Activated CD4-positive, CD25-positive, alpha-beta regulatory T cell (primary cell): ENCODE data around the gene GNAO1.

Experiments
- DNase-seq, 4 experiments: peaks; one replicate each; lab custom pipeline; 2025; lab: John Stamatoyannopoulos, UW

GNAO1 gene

DNA sequence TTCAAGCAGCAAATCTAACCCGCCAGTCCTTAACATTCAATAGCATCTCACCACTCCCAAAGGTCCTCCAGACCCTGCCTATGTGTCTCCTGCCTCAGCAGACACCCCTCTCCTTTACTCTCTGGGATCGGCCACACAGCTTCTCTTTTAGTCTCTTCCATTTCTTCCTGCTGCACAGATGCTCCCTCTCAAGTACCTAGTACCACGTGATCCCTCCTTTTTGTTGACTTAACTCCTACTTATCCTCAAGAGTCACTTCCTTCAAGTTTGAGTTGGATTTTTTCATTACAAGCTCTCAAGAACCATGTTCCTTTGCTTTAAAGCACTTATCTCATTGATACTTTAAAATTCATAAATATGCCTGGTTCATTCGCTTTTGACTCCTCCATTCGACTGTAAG, 209.2 kb downstream of the GNAO1 start:
- no peak for DNase-seq

DNA sequence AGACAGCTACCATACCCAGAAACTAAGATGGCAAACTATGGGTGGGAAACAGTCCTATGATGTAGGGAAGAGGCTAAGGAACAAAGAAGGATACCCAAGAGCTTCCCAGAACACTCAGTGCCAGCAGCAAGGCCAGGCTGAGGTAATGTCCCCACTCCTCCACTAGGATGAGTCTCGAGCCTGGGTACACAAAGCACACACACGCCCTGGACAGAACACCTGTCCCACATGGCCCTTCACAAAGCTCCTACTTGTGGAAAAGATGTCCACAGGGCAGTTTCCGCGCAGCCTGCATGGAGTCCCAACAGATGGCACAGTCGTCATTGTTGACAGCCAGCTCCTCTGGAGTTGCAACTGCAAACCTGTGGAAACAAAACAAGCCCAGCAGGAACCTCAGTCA, 210.2 kb downstream of the GNAO1 start:
- DNase-seq, result no peak

DNA sequence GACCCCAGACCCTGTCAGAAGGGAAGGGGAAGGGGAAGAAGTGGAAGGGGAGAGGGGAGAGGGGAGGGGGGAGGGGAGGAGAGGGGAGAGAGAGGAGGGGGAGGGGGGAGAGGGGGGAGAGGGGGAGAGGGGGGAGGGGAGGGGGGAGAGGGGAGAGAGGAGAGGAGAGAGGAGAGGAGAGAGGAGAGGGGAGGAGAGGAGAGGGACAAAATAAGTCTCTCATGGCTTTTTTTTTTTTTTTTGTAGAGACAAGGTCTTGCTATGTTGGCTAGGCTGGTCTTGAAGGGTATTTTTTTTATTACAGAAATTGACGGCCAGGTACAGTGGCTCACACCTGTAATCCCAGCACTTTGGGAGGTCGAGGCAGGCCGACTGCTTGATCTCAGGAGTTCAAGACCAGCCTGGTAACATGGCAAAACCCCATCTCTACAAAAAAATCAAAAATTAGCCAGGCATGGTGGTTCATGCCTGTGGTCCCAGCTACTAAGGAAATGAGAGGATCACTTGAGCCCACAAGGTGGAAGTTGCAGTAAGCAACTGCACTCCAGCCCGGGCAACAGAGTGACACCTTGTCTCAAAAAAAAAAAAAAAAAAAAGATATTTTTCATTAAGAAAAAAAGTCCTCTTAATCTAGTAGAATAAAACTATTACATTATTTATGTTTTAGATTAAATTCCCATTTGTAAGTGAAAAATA, 214.8 kb downstream of the GNAO1 start:
- no peak for DNase-seq
